K562 (cell line): ENCODE results near the gene GNB2. TPM values are rescaled to one million over a fixed set of nuclear protein-coding genes. Genes with fewer than 3 reads are reported as not detected.
A peak's percentile ranks its signal among the peaks of the same experiment; 100 is the strongest.
"Not testable (repeated sequence)": the region's sequence is repeated elsewhere in the genome, so short reads cannot be mapped to it uniquely, and the experiment has no call there.

Source experiments
- ATAC-seq: fragments of 200-7000 bp; cut with Tn5 transposase; 3 replicates; pipeline ENCODE4 v1.9.1; 2020; ENCODE audit warnings: moderate library complexity
- BruUV-seq: library from RNA; stranded (reverse); fragments of 400-500 nt; replicated peaks from 2 replicates; lab custom pipeline; 2021; lab: Mats Ljungman, UMichigan
- CTCF ChIA-PET: fragments of 300-600 bp; formaldehyde crosslinking; extraction: SDS; loops from one replicate; lab custom pipeline; 2021; ENCODE audit warnings: low intra/inter-chr PET ratio; lab: Yijun Ruan, JAX
- POLR2A ChIA-PET: fragments of 300-600, 350-650 bp; sonication (Branson Sonifier 250); formaldehyde crosslinking; extraction: SDS; loops from one replicate; lab custom pipeline; 2021; ENCODE audit warnings: antibody characterized with exemption, inconsistent platforms; lab: Yijun Ruan, JAX
- DNase-seq, 4 experiments: peaks; one replicate each; pipeline versions ENCODE4 v3.0.0 to v3.0.0-alpha.2; 2011 to 2018; ENCODE audit warnings: low spot score in 3 of 4, mixed read lengths in 3 of 4; ENCODE audit errors: extremely low read depth in 1 of 4
- FAIRE-seq: peaks from 2 replicates; lab custom pipeline; 2011; peaks lifted over from hg19 to GRCh38; lab: Jason Lieb, UNC
- H2AFZ ChIP-seq: 2 replicates; pipeline ENCODE4 v1.6.0; 2011; ENCODE audit warnings: low read depth, low read length, control low read depth, inconsistent platforms
- H3K27ac ChIP-seq: fragments of 200-600 bp; 3 replicates; pipeline ENCODE4 v1.8.0; 2011; ENCODE audit warnings: low read depth, mild to moderate bottlenecking, control low read depth, inconsistent platforms, low read length, moderate library complexity, mixed read lengths; ENCODE audit errors: extremely low read depth
- H3K27me3 ChIP-seq, 2 experiments: fragments of 300-600 bp in 1 of 2; 2 replicates in 1 of 2; 3 replicates in 1 of 2; pipeline versions ENCODE4 v1.6.0 to v1.8.0; 2011; ENCODE audit warnings: inconsistent platforms in 2 of 2, low read length in 2 of 2, mild to moderate bottlenecking in 1 of 2, mixed read lengths in 1 of 2, moderate library complexity in 1 of 2; ENCODE audit not compliant: control insufficient read depth in 2 of 2, insufficient read depth in 2 of 2
- H3K36me3 ChIP-seq: fragments of 300-600 bp; 3 replicates; pipeline ENCODE4 v1.8.0; 2011; ENCODE audit warnings: mild to moderate bottlenecking, low read length, inconsistent platforms; ENCODE audit not compliant: control insufficient read depth, insufficient read depth
- H3K4me1 ChIP-seq, 2 experiments: fragments of 200-600 bp in 1 of 2; replicated peaks in 1 of 2; 2 replicates in 1 of 2; 3 replicates in 1 of 2; pipeline versions ENCODE4 v1.5.1 to v1.8.0; 2011; ENCODE audit warnings: inconsistent platforms in 2 of 2, low read length in 2 of 2, mild to moderate bottlenecking in 1 of 2, mixed read lengths in 1 of 2, moderate library complexity in 1 of 2; ENCODE audit not compliant: control insufficient read depth in 2 of 2, insufficient read depth in 2 of 2
- H3K4me2 ChIP-seq: 2 replicates; pipeline ENCODE4 v1.6.1; 2011; ENCODE audit warnings: low read length, control low read depth, inconsistent platforms, mixed read lengths; ENCODE audit not compliant: insufficient read depth
- H3K4me3 ChIP-seq: fragments of 200-600 bp; sonication (generic), shearing (Covaris generic); 2 replicates; pipeline ENCODE4 v1.5.1; 2016; ENCODE audit warnings: control low read depth, inconsistent platforms
- H3K79me2 ChIP-seq: fragments of 200-600 bp; 3 replicates; pipeline ENCODE4 v1.8.0; 2011; ENCODE audit warnings: low read length, inconsistent platforms; ENCODE audit not compliant: control insufficient read depth, insufficient read depth
- H3K9ac ChIP-seq, 2 experiments: 2 replicates each; pipeline versions ENCODE4 v1.6.0 to v1.6.1; 2011; ENCODE audit warnings: low read depth in 2 of 2, low read length in 2 of 2, control low read depth in 1 of 2, inconsistent platforms in 1 of 2, mild to moderate bottlenecking in 1 of 2, mixed read lengths in 1 of 2; ENCODE audit not compliant: insufficient read depth in 1 of 2
- H3K9me1 ChIP-seq: one replicate; pipeline ENCODE4 v1.6.0; 2011; ENCODE audit warnings: inconsistent platforms, mild to moderate bottlenecking, low read length, moderate library complexity; ENCODE audit not compliant: control insufficient read depth, insufficient read depth
- H3K9me3 ChIP-seq: replicated peaks from 2 replicates; pipeline ENCODE4 v1.5.1; 2011; ENCODE audit warnings: low read depth, low read length, inconsistent platforms; ENCODE audit not compliant: control insufficient read depth, insufficient read depth
- H4K20me1 ChIP-seq: replicated peaks from 2 replicates; pipeline ENCODE4 v1.6.1; 2011; ENCODE audit warnings: low read length, inconsistent platforms, mixed read lengths; ENCODE audit not compliant: control insufficient read depth, insufficient read depth
- ATF7 ChIP-seq: fragments of 450-650 bp; IDR thresholded peaks from 2 replicates; pipeline ENCODE4 v1.7.1; 2014; ENCODE audit warnings: mild to moderate bottlenecking, moderate library complexity
- SUPT5H ChIP-seq: fragments of 450-650 bp; IDR thresholded peaks from 2 replicates; pipeline ENCODE4 v1.6.1; 2016
- ZNF146 ChIP-seq: IDR thresholded peaks from one replicate; pipeline ENCODE4 v1.6.1; 2018; ENCODE audit warnings: missing compliant biosample characterization; ENCODE audit not compliant: unreplicated experiment
- WGBS: fragments of 100-300 bp; shearing (Covaris generic); methylation state at CpG from one replicate; pipeline ENCODE4 v1.1.6; 2016; ENCODE audit warnings: low coverage, mixed read lengths; ENCODE audit not compliant: insufficient coverage; ENCODE audit errors: missing lambda C conversion rate; 5-methylcytosine and 5-hydroxymethylcytosine counted together
- in situ Hi-C: fragments of 300-500 bp; cut with MboI; formaldehyde crosslinking; loops from 4 replicates; pipeline ENCODE4 v1.15.0; 2018; ENCODE audit warnings: inconsistent platforms, mixed read lengths
- intact Hi-C: fragments of 100-400 bp; cut with micrococcal nuclease; formaldehyde crosslinking; loops from 2 replicates; pipeline ENCODE4 v1.14.2; 2022
- polyA plus RNA-seq, 8 experiments: library from polyadenylated mRNA; depleted of rRNA in 4 of 8; stranded (reverse) in 5 of 8; unstranded in 3 of 8; fragments of >200 nt; fragmentation: Nextera tagmentation in 2 of 8; fragmentation: Illumina TruSeq in 1 of 8; extraction: Ambion mirVana in 2 of 8; extraction: Trizol in 1 of 8; gene quantifications; 2 replicates each; pipeline versions ENCODE4 v1.2.1 to v1.2.3, GENCODE V29; 2011 to 2014; ENCODE audit warnings: inconsistent platforms in 1 of 8, missing spikeins in 1 of 8
- total RNA-seq, 7 experiments: library from RNA; depleted of rRNA in 6 of 7; stranded (reverse); fragments of >200 nt in 6 of 7; fragmentation: Illumina TruSeq in 2 of 7; extraction: Trizol in 2 of 7; gene quantifications; 2 replicates each; pipeline versions ENCODE4 v1.2.1 to v1.2.3, GENCODE V29; 2011 to 2021; ENCODE audit warnings: low replicate concordance in 1 of 7

GNB2 gene
- total and polyA plus RNA-seq, 9 of the 15 experiments (the other 6 are each of a cell fraction or from before 2014, with no cell fraction given): 0.65 to 320 (median 104) TPM

- POLR2A ChIA-PET: interaction anchor here (1.3 kb wide), 1 partner anchor 23 kb away, joined by 4 read pairs; no protein-coding TSS in a partner anchor
- CTCF ChIA-PET: no interaction called here
- Histone ChIP-seq H3K4me3 (no peak overlapping the region), H3K9me3 (no peaks in the 10 kb centered on the region), H2AFZ (no peak overlapping the region), H3K4me2 (no peak overlapping the region), H3K4me1 (peaks cover 0 to 7% of the 10 kb centered on the region in 2 experiments; a peak in 2 of 5 replicates), H3K27me3 (peaks cover 0 to 6% of the 10 kb centered on the region in 2 experiments; a peak in 1 of 5 replicates), H3K9me1 (no peaks in the 10 kb centered on the region), H4K20me1 (no peaks in the 10 kb centered on the region), H3K79me2 (no peaks in the 10 kb centered on the region), H3K36me3 (no peaks in the 10 kb centered on the region), H3K9ac (no peak overlapping the region), H3K27ac (no peak overlapping the region)
- ATAC-seq: no peak
- no peak for DNase-seq
- intact Hi-C loops (no loop called here), in situ Hi-C loops (no loop called here)
- TF ChIP-seq ATF7: 0 out of 2 replicates have a peak, but pooled peaks have one; percentile 8
- no peak for TF ChIP-seq SUPT5H
- TF ChIP-seq ZNF146: peak; percentile 83
- no TSS peak for BruUV-seq
- FAIRE-seq: no peak
- WGBS: 52% methylated on average over 2 of the region's 2 CpGs
Observed at GRCh38 chr7:100668069-100668449, 5.5 kb upstream of the GNB2 start.

GRCh38 chr7:100669106-100669505 is 4.4 kb upstream of the GNB2 start:
- H3K27me3 ChIP-seq, ATAC-seq, intact Hi-C loops, H3K79me2 ChIP-seq, DNase-seq, CTCF ChIA-PET, BruUV-seq, FAIRE-seq, H3K4me2 ChIP-seq, H3K36me3 ChIP-seq, H3K27ac ChIP-seq, H3K9ac ChIP-seq, H3K4me3 ChIP-seq, H3K9me1 ChIP-seq, H3K9me3 ChIP-seq, POLR2A ChIA-PET, H4K20me1 ChIP-seq, in situ Hi-C loops, H2AFZ ChIP-seq: not testable (repeated sequence)
- WGBS: 77% methylated on average over 8 of the region's 12 CpGs
- peaks cover 0 to 12% of the 10 kb centered on the region in 2 experiments; a peak in 2 of 5 replicates for H3K4me1 ChIP-seq
